ENCODE measurements around the gene HSPA13. TPM values are rescaled to one million over a fixed set of nuclear protein-coding genes. Genes with fewer than 3 reads are reported as not detected.
"Not testable (repeated sequence)": the region's sequence is repeated elsewhere in the genome, so short reads cannot be mapped to it uniquely, and the experiment has no call there.

Gene HSPA13
- total RNA-seq, 3 donors from 2014 or later: 7.7 to 18.4 (median 13.3) TPM

DNA sequence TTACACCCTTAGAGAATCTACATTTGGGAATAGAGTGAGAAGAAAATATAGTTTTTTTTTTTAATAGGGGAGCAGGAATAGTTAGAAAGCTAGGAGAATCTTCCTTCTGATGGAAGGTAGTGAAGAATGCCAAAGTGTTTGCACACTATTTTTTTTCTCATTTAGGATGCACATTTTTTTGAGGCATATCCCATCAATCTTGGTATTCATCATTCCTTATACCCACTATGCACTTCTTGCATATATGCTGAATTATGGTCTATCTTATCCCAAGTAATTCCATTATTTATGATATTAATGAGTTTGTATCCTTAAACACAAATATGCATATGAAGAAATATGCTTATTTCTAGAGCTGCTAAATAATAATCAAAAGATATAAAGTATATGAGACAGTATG, 28.4 kb downstream of the HSPA13 start:
- Histone ChIP-seq H3K9me3 (no peaks in the 10 kb centered on the region), H3K4me3 (no peak overlapping the region), H3K4me1 (ENCODE audit: low read depth) (no peaks in the 10 kb centered on the region), H3K36me3 (ENCODE audit: low read depth) (no peaks in the 10 kb centered on the region)
- intact Hi-C loops (cut with DNase I, micrococcal nuclease): no loop called here
- TF ChIP-seq, protein P1, sequence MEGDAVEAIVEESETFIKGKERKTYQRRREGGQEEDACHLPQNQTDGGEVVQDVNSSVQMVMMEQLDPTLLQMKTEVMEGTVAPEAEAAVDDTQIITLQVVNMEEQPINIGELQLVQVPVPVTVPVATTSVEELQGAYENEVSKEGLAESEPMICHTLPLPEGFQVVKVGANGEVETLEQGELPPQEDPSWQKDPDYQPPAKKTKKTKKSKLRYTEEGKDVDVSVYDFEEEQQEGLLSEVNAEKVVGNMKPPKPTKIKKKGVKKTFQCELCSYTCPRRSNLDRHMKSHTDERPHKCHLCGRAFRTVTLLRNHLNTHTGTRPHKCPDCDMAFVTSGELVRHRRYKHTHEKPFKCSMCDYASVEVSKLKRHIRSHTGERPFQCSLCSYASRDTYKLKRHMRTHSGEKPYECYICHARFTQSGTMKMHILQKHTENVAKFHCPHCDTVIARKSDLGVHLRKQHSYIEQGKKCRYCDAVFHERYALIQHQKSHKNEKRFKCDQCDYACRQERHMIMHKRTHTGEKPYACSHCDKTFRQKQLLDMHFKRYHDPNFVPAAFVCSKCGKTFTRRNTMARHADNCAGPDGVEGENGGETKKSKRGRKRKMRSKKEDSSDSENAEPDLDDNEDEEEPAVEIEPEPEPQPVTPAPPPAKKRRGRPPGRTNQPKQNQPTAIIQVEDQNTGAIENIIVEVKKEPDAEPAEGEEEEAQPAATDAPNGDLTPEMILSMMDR (IDR thresholded peaks at IDR 0.05): no peak
- no peak for ATAC-seq
- no peak for DNase-seq

DNA sequence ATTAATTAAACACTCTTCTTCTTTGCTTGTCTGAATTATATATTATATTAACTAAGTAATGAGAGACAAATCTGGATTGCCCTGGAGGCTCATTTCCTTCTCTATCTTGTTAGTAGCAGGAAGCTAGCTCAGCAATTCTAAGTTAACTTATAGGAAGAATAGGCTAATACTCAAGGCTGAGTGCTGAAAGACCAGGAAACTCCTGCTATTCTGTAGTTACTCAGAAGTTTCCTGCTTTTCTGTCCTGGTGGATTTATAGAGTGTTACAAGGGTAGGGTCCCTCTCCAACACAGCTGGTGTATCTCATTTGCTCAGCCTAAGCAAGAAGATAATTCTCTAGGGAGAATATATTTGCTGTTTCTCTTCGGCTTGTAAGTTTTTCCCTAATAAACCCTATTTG, 29.2 kb downstream of the HSPA13 start:
- no peaks in the 10 kb centered on the region for H3K4me1 ChIP-seq (ENCODE audit: low read depth)
- DNase-seq: no peak
- no peak overlapping the region for H3K4me3 ChIP-seq
- no peaks in the 10 kb centered on the region for H3K36me3 ChIP-seq (ENCODE audit: low read depth)
- intact Hi-C loops (cut with DNase I, micrococcal nuclease): no loop called here
- TF ChIP-seq, protein P1 (IDR thresholded peaks at IDR 0.05): no peak
- no peak for ATAC-seq
- H3K9me3 ChIP-seq: no peaks in the 10 kb centered on the region

DNA sequence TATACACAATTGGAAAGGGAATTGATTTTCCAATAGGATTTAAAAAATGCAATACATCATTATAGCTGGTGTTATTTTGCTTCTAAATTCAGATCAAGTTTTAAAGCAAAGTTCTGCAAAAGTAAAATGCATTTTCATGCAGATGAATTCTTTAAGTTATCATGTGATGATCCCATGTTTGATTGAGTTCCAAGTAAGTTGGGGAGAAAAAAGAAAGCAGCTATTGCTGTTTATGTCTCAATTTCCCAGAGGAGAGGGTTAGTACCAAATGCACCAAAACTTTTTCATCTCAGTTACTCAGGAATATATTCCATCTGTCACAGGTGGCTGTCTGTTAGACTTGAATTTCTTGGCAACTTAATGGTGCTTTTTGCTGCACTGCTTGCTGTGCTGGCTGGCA, 29.7 kb downstream of the HSPA13 start:
- TF ChIP-seq, protein P1 (IDR thresholded peaks at IDR 0.05): no peak
- Histone ChIP-seq H3K36me3 (ENCODE audit: low read depth) (no peaks in the 10 kb centered on the region), H3K4me1 (ENCODE audit: low read depth) (no peaks in the 10 kb centered on the region), H3K4me3 (no peak overlapping the region), H3K9me3 (no peaks in the 10 kb centered on the region)
- intact Hi-C loops (cut with DNase I, micrococcal nuclease): no loop called here
- ATAC-seq (no peak), DNase-seq (no peak)

DNA sequence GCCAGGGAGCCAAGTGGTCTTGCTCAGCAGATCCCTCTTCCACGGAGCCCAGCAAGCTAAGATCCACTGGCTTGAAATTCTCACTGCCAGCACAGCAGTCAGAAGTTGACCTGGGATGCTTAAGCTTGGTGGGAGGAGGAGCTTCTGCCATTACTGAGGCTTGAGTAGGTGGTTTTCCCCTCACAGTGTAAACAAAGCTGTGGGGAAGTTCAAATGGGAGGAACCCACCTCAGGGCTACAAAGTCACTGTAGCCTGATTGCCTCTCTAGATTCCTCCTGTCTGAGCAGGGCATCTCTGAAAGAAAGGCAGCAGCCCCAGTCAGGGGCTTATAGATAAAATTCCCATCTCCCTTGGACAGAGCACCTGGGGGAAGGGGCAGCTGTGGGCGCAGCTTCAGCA, 55.6 kb downstream of the HSPA13 start:
- ATAC-seq; intact Hi-C loops (cut with DNase I, micrococcal nuclease); H3K36me3 ChIP-seq (ENCODE audit: low read depth): not testable (repeated sequence)

GRCh38 chr21:14325595-14325994, 57.4 kb downstream of the HSPA13 start:
- no peaks in the 10 kb centered on the region for H3K4me1 ChIP-seq (ENCODE audit: low read depth)
- H3K36me3 ChIP-seq (ENCODE audit: low read depth): no peaks in the 10 kb centered on the region
- intact Hi-C loops (cut with DNase I, micrococcal nuclease): no loop called here
- TF ChIP-seq, protein P1 (IDR thresholded peaks at IDR 0.05): no peak
- DNase-seq (no peak), ATAC-seq (peak; percentile 61)
- H3K9me3 ChIP-seq: peaks cover 5% of the 10 kb centered on the region
- H3K4me3 ChIP-seq: no peak overlapping the region

More for the DNA sequence above, 55.6 kb downstream of the HSPA13 start:
- H3K4me3 ChIP-seq; H3K9me3 ChIP-seq; DNase-seq; H3K4me1 ChIP-seq (ENCODE audit: low read depth): not testable (repeated sequence)

Other genes with a start within 250 kb of the HSPA13 start
- not detected for gene LIPI, start 172.2 kb downstream of the HSPA13 start, total RNA-seq
- 1 to 10 TPM in 2 of 3 donors, under 1 TPM in 1; 0.65 to 1.9 (median 1.6) TPM for gene RBM11, start 167.0 kb downstream of the HSPA13 start, total RNA-seq
- gene SAMSN1, start 163.2 kb upstream of the HSPA13 start, total RNA-seq: 10 to 100 TPM in 1 of 3 donors, 1 to 10 TPM in 2; 3.2 to 11.1 (median 6.5) TPM

All from mucosa of descending colon (tissue), 3 donors.